Activated CD4-positive, CD25-positive, alpha-beta regulatory T cell treated with anti-CD3 and anti-CD28 coated beads, Interleukin-2, amount 50 U/mL, for 16 hours (primary cell): Measurements from ENCODE around the gene NPHS1.
A peak's percentile ranks its signal among the peaks of the same experiment; 100 is the strongest.
"Not testable (repeated sequence)": the region's sequence is repeated elsewhere in the genome, so short reads cannot be mapped to it uniquely, and the experiment has no call there.

Experiments used
- DNase-seq: peaks from one replicate; pipeline ENCODE4 v3.0.0-alpha.2; 2020; ENCODE audit warnings: low read depth, low spot score

The NPHS1 gene

GRCh38 chr19:35874392-35874930 lies 22.2 kb upstream of the NPHS1 start:
- DNase-seq, result no peak

- no peak for DNase-seq
Measured at GRCh38 chr19:35872180-35872579, 19.9 kb upstream of the NPHS1 start.

- DNase-seq, result no peak
Measured at GRCh38 chr19:35871611-35872010, 19.3 kb upstream of the NPHS1 start.

- no peak for DNase-seq
Measured at GRCh38 chr19:35870798-35871197, 18.5 kb upstream of the NPHS1 start.

- not testable (repeated sequence) for DNase-seq
Measured at GRCh38 chr19:35870124-35870736, 17.9 kb upstream of the NPHS1 start.

GRCh38 chr19:35869327-35870123 lies 17.2 kb upstream of the NPHS1 start:
- DNase-seq, result peak; percentile 50

GRCh38 chr19:35868823-35869326 lies 16.6 kb upstream of the NPHS1 start:
- DNase-seq, result no peak

- DNase-seq, result peak; percentile 37
Measured at GRCh38 chr19:35868172-35868822, 16.0 kb upstream of the NPHS1 start, which contains the start of gene APLP1. Gene APLP1, plus strand, starts transcription at chr19:35868574. Its CDS starts 63 bp downstream, at chr19:35868637.

GRCh38 chr19:35863018-35863417 lies 10.7 kb upstream of the NPHS1 start:
- DNase-seq, result no peak

GRCh38 chr19:35862528-35862927 lies 10.2 kb upstream of the NPHS1 start:
- no peak for DNase-seq

- DNase-seq, result no peak
Measured at GRCh38 chr19:35861640-35862160, 9.4 kb upstream of the NPHS1 start.

GRCh38 chr19:35860818-35861639 lies 8.7 kb upstream of the NPHS1 start:
- no peak for DNase-seq

- no peak for DNase-seq
Measured at GRCh38 chr19:35860436-35860817, 8.1 kb upstream of the NPHS1 start.

- no peak for DNase-seq
Measured at GRCh38 chr19:35859414-35859813, 7.1 kb upstream of the NPHS1 start.

- no peak for DNase-seq
Measured at GRCh38 chr19:35858311-35858710, 6.0 kb upstream of the NPHS1 start.

GRCh38 chr19:35856546-35857149 lies 4.3 kb upstream of the NPHS1 start, which contains the start of gene KIRREL2:
Gene KIRREL2, plus strand, starts transcription at chr19:35856911. Its CDS starts 209 bp downstream, at chr19:35857120.
- no peak for DNase-seq

GRCh38 chr19:35853038-35853756 lies 893 bp upstream of the NPHS1 start:
- no peak for DNase-seq

- no peak for DNase-seq
Measured at GRCh38 chr19:35851213-35852028, 883 bp downstream of the NPHS1 start.

GRCh38 chr19:35848919-35849505 lies 3.3 kb downstream of the NPHS1 start:
- DNase-seq, result no peak
